ENCODE measurements around the gene UBTD2.

DNA sequence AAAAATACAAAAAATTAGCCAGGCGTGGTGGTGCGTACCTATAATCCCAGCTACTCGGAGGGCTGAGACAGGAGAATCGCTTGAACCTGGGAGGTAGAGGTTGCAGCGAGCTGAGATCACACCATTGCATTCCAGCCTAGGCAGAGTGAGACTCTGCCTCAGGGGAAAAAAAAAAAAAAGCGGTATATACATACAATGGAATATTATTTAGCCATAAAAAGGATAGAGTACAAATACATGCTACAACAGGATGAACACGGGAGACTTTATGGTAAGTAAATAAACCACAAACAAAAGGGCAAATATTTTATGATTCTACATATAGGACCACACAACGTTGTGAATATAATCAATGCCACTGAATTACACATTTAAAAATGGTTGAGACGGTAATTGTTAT, 5.2 kb downstream of the UBTD2 start:
- TF ChIP-seq, protein P1, sequence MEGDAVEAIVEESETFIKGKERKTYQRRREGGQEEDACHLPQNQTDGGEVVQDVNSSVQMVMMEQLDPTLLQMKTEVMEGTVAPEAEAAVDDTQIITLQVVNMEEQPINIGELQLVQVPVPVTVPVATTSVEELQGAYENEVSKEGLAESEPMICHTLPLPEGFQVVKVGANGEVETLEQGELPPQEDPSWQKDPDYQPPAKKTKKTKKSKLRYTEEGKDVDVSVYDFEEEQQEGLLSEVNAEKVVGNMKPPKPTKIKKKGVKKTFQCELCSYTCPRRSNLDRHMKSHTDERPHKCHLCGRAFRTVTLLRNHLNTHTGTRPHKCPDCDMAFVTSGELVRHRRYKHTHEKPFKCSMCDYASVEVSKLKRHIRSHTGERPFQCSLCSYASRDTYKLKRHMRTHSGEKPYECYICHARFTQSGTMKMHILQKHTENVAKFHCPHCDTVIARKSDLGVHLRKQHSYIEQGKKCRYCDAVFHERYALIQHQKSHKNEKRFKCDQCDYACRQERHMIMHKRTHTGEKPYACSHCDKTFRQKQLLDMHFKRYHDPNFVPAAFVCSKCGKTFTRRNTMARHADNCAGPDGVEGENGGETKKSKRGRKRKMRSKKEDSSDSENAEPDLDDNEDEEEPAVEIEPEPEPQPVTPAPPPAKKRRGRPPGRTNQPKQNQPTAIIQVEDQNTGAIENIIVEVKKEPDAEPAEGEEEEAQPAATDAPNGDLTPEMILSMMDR (IDR thresholded peaks at IDR 0.05) = no peak
- no peak for TF ChIP-seq POLR2A (IDR thresholded peaks at IDR 0.05)
